ENCODE measurements around the gene ZG16B. TPM values are rescaled to one million over a fixed set of nuclear protein-coding genes. Genes with fewer than 3 reads are reported as not detected.

ZG16B gene
- total and polyA plus RNA-seq, 2 of the 8 experiments (the other 6 are each of a cell fraction or from before 2014, with no cell fraction given) = 0.11 TPM; not detected in 1

DNA sequence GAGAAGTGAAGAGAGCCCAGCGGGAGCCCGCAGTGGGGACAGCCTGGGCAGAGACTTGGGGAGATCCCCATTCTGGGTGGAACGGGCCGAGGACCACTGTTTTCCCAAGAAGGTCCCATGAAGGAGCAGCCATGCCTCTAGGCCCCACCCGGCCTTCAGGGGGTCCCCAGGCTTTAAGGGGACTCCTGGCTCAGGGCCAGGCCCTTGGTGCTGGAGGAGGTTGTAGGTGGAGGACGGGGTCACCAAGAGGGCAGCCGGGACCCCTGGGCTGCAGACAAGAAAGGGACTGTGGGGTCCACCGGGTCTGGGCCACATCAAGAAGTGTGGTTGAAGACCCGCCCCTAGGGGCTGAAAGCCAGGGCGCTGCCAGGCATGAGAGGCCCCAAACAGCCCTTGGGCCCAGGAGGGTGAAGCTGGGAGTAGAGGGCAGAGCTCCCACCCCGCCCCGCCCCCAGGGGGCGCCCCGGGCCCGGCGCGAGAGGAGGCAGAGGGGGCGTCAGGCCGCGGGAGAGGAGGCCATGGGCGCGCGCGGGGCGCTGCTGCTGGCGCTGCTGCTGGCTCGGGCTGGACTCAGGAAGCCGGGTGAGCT is 13.3 kb upstream of the ZG16B start, which contains the start of gene PRSS21 (continued):
- no peak for TF ChIP-seq EZH2 (IDR thresholded peaks at IDR 0.05; ENCODE audit: low read depth, low read length, severe bottlenecking)
- TF ChIP-seq CHD2 (IDR thresholded peaks at IDR 0.05; ENCODE audit: low read length) = no peak

All from H1 (cell line).